Vagina (tissue), 2 donors: ENCODE data around the gene TK1. TPM values are rescaled to one million over a fixed set of nuclear protein-coding genes. Genes with fewer than 3 reads are reported as not detected.

Source experiments
- DNase-seq, 2 donors: peaks; one replicate each; pipeline ENCODE4 v3.0.0-alpha.2; 2017; ENCODE audit errors: extremely low spot score in 2 of 2
- H3K27ac ChIP-seq: fragments of 200-600 bp; sonication (generic); one replicate; pipeline ENCODE4 v1.5.1; 2019
- H3K27me3 ChIP-seq: fragments of 200-600 bp; sonication (generic); one replicate; pipeline ENCODE4 v1.5.1; 2019
- H3K36me3 ChIP-seq, 2 donors: fragments of 200-600 bp; sonication (generic); one replicate each; pipeline ENCODE4 v1.5.1; 2017 to 2019
- H3K4me1 ChIP-seq: fragments of 200-600 bp; sonication (generic); one replicate; pipeline ENCODE4 v1.5.1; 2019
- H3K4me3 ChIP-seq, 2 donors: fragments of 200-600 bp; sonication (generic); 1 replicate in 1 of 2; 2 replicates in 1 of 2; pipeline ENCODE4 v1.5.1; 2016 to 2019
- H3K9me3 ChIP-seq: fragments of 200-600 bp; sonication (generic); one replicate; pipeline ENCODE4 v1.5.1; 2019
- POLR2A ChIP-seq, 2 donors: fragments of 450-650 bp; IDR thresholded peaks; one replicate each; pipeline ENCODE4 v1.6.1; 2017; ENCODE audit warnings: antibody characterized with exemption in 2 of 2, mild to moderate bottlenecking in 2 of 2, moderate library complexity in 2 of 2
- POLR2AphosphoS5 ChIP-seq, 2 donors: sonication (generic); formaldehyde crosslinking; IDR thresholded peaks; one replicate each; pipeline ENCODE4 v1.9.0; 2017; ENCODE audit warnings: antibody characterized with exemption in 2 of 2, mild to moderate bottlenecking in 2 of 2, low read depth in 1 of 2; ENCODE audit not compliant: insufficient read depth in 1 of 2
- intact Hi-C: fragments of 100-400 bp; cut with DNase I; formaldehyde crosslinking; loops from one replicate; pipeline ENCODE4 v1.15.1; 2023
- total RNA-seq: library from RNA; depleted of rRNA; stranded (reverse); fragments of >200 nt; gene quantifications from one replicate; pipeline ENCODE4 v1.2.3, GENCODE V29; 2016
- TF ChIP-seq, protein P1 (sequence below), 3 experiments: fragments of 450-650 bp in 2 of 3; fragments of 200-600 bp in 1 of 3; sonication (generic) in 1 of 3; IDR thresholded peaks; one replicate each; pipeline ENCODE4 v1.5.1; 2017 to 2019; ENCODE audit warnings: antibody characterized with exemption in 3 of 3, mild to moderate bottlenecking in 2 of 3, moderate library complexity in 2 of 3

Gene TK1
- total RNA-seq, 1 donor from 2014 or later, result 3.7 TPM

DNA sequence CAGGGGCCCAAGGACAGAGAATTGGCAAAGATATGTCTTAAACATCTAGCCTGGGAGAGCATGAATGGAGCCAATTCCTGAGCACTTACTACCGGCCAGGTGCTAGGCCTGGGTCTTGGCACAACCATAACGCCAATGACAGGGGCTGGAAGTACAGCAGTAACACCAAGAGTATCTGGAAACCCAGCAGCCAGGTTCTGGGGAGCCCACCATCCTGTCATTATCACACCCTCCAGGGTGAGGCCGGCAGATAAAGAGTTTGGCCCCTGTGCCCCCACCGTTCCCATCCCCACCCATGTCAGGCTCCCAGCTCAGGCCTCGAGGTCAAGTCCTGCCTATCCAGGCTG is 56.8 kb downstream of the TK1 start:
- intact Hi-C loops, result no loop called here
- Histone ChIP-seq H3K9me3 (no peaks in the 10 kb centered on the region), H3K36me3 (no peaks in the 10 kb centered on the region), H3K27me3 (no peaks in the 10 kb centered on the region), H3K4me1 (peaks cover 74% of the 10 kb centered on the region), H3K27ac (peak overlapping the region; percentile 6), H3K4me3 (no peak overlapping the region)
- TF ChIP-seq POLR2A (IDR thresholded peaks at IDR 0.05) (no peak), POLR2AphosphoS5 (IDR thresholded peaks at IDR 0.05; ENCODE audit: insufficient read depth in 1 of 2, low read depth in 1 of 2) (no peak)
- TF ChIP-seq, protein P1, sequence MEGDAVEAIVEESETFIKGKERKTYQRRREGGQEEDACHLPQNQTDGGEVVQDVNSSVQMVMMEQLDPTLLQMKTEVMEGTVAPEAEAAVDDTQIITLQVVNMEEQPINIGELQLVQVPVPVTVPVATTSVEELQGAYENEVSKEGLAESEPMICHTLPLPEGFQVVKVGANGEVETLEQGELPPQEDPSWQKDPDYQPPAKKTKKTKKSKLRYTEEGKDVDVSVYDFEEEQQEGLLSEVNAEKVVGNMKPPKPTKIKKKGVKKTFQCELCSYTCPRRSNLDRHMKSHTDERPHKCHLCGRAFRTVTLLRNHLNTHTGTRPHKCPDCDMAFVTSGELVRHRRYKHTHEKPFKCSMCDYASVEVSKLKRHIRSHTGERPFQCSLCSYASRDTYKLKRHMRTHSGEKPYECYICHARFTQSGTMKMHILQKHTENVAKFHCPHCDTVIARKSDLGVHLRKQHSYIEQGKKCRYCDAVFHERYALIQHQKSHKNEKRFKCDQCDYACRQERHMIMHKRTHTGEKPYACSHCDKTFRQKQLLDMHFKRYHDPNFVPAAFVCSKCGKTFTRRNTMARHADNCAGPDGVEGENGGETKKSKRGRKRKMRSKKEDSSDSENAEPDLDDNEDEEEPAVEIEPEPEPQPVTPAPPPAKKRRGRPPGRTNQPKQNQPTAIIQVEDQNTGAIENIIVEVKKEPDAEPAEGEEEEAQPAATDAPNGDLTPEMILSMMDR (IDR thresholded peaks at IDR 0.05), result no peak
- DNase-seq, result no peak

DNA sequence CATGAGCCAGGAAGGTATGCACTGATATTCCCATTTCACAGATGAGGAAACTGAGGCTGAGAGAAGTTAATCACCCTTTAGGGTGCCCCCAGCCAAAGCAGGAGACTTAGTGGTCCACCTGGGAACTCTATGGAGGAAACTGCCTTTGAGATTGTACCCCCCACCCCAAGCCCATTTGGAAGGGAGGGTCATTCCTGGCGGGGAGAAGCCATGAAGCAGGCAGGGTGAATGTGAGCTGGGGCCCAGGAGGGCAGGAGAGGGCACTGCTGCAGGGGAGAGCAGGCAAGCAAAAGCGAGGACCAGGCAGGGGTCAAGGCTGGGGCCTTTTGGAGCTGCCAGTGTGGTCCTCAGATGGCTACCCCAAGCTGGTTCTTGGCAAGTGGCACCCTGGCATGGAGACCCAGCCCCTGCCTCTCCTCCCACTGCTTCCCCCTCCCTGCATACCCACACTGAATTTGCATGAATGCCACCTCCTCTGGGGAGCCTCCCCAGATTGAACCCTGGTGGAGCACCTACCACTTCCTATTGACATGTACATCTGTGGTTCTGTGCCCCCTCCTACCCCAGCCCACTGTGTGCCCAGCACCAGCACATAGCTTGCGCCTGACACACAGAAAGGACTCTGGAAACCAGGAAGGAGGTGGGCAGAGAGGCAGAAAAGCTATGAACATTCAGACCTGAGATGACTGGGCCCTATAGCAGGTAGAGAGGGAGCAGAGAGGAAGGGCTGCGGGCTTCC is 57.3 kb downstream of the TK1 start:
- peak overlapping the region; percentile 79 for H3K27ac ChIP-seq
- peaks cover 79% of the 10 kb centered on the region for H3K4me1 ChIP-seq
- no peaks in the 10 kb centered on the region for H3K27me3 ChIP-seq
- intact Hi-C loops, result loop anchor here (5.0 kb wide), 1 partner anchor 48 kb away; no protein-coding TSS in a partner anchor
- DNase-seq, result no peak
- H3K4me3 ChIP-seq, result peak overlapping the region in 1 of 2 donors; percentile 58
- TF ChIP-seq POLR2A (IDR thresholded peaks at IDR 0.05) (no peak), POLR2AphosphoS5 (IDR thresholded peaks at IDR 0.05; ENCODE audit: insufficient read depth in 1 of 2, low read depth in 1 of 2) (no peak)
- TF ChIP-seq, protein P1 (IDR thresholded peaks at IDR 0.05), result no peak
- H3K9me3 ChIP-seq, result no peaks in the 10 kb centered on the region
- no peaks in the 10 kb centered on the region for H3K36me3 ChIP-seq

DNA sequence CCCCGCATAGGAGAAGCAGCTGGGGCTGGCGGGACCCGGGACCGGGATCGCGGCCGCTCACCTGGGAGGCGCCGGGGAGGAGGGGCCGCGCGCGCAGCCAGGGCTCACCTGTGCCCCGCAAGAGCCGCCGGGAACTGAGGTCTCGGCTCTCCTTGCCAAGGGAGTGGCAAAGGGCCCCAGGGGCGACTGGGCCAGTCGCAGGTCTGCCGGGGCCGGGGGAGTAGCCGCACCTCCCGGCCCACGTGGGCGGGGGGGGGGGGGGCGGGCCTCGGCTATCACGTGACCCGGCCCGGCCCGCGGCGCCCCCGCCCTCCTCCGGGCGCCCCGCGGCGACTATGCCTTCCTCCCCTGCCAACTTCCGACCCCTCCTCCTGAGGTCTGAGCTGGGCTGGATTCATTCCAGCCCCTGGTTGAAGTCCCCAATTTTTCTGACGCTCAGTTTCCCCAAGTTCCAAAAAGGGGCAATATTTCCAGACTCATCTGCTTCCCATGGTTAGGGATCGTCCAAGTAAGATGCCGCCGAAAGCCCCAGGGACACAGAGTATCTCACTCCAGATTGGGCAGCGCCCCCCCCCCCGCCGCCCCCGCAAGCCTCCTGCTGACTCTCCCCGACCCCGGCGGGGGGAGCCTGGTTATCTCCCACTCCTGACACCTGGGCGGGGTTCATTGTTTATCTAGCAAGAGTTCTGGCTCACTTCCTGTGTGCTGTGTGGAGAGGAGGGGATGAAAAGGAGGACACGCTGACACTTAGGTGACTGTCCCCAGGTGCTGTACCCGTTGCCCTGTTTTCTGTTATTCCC is 58.1 kb downstream of the TK1 start, which contains the start of gene TMC6:
Gene TMC6, minus strand, starts transcription at position 205 of the 800 bp plus-strand sequence. CDS start 1,923 bp downstream, outside the sequence.
- H3K4me1 ChIP-seq, result peaks cover 85% of the 10 kb centered on the region
- TF ChIP-seq POLR2A (IDR thresholded peaks at IDR 0.05) (no peak), POLR2AphosphoS5 (IDR thresholded peaks at IDR 0.05; ENCODE audit: insufficient read depth in 1 of 2, low read depth in 1 of 2) (no peak)
- TF ChIP-seq, protein P1 (IDR thresholded peaks at IDR 0.05), result no peak
- H3K27ac ChIP-seq, result peak within 1 kb of the TSS; percentile 79
- H3K36me3 ChIP-seq, result no peaks in the 10 kb centered on the region
- DNase-seq, result no peak
- H3K4me3 ChIP-seq, result peak within 1 kb of the TSS; percentile 58 to 78
- intact Hi-C loops, result loop anchor here (5.0 kb wide), 1 partner anchor 49 kb away; no protein-coding TSS in a partner anchor
- H3K27me3 ChIP-seq, result no peaks in the 10 kb centered on the region
- H3K9me3 ChIP-seq, result no peaks in the 10 kb centered on the region

DNA sequence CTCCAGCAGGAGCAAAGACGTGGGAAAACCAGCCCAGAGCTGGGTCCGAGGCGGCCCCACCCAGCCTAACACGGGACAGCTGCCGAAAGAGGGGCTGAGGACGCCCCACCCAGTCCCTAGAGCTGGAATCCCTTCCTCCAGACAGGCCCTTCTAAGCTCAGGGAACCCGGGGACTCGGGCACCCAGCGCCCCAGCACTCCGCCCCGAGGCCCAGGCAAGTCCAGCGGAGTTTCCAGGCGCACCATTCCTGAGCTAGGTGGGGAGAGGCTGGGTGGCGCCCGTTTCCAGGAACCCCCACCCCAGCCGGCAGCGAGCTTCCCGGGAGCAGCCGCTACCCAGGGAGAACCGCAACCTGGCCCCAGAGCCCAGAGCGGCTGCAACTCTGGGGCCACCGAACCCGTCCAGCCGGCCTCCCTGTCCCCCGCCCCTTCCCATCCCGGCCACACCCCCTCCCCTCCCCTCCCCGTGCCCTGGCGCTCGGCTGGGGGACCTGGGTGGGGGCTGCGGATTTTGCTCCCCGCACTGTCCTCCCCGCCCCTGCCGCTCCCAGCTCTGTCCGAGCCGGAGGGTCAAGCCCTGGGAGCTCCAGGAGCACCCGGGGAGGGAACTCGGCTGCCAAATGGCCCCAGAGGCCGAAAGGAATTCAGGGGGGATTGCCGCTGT is 58.8 kb downstream of the TK1 start:
- no peaks in the 10 kb centered on the region for H3K27me3 ChIP-seq
- H3K4me1 ChIP-seq, result peaks cover 85% of the 10 kb centered on the region
- DNase-seq, result no peak

More for the DNA sequence above, 58.8 kb downstream of the TK1 start:
- H3K27ac ChIP-seq, result peak overlapping the region; percentile 79
- no peaks in the 10 kb centered on the region for H3K9me3 ChIP-seq
- intact Hi-C loops, result loop anchor here (5.0 kb wide), 1 partner anchor 49 kb away; no protein-coding TSS in a partner anchor
- H3K36me3 ChIP-seq, result peaks cover 0 to 3% of the 10 kb centered on the region in 2 donors
- TF ChIP-seq POLR2A (IDR thresholded peaks at IDR 0.05) (no peak), POLR2AphosphoS5 (IDR thresholded peaks at IDR 0.05; ENCODE audit: insufficient read depth in 1 of 2, low read depth in 1 of 2) (no peak)
- TF ChIP-seq, protein P1 (IDR thresholded peaks at IDR 0.05), result no peak
- H3K4me3 ChIP-seq, result peak overlapping the region; percentile 58 to 78
